Sigmoid colon (tissue), 4 donors: ENCODE measurements around the gene NPL.

Experiments
- CTCF ChIP-seq, 4 experiments: fragments of 450-650 bp in 3 of 4; fragments of 200-600 bp in 1 of 4; IDR thresholded peaks; one replicate each; pipeline ENCODE4 v1.5.1; 2016 to 2019; ENCODE audit warnings: antibody characterized with exemption in 4 of 4, mild to moderate bottlenecking in 3 of 4, moderate library complexity in 2 of 4
- POLR2AphosphoS5 ChIP-seq, 4 donors: sonication (generic); formaldehyde crosslinking; IDR thresholded peaks; one replicate each; pipeline ENCODE4 v1.6.1; 2017; ENCODE audit warnings: antibody characterized with exemption in 4 of 4

- TF ChIP-seq CTCF (IDR thresholded peaks at IDR 0.05): no peak
- TF ChIP-seq POLR2AphosphoS5 (IDR thresholded peaks at IDR 0.05): peak; percentile 31 to 66 (median 46)
Observed at GRCh38 chr1:182752077-182752988, 37.2 kb upstream of the NPL start.
